Sciatic nerve (tissue), 2 donors: Measurements from ENCODE around the gene DTL. TPM values are rescaled to one million over a fixed set of nuclear protein-coding genes. Genes with fewer than 3 reads are reported as not detected.

Experiments
- ATAC-seq: fragments of 200-7000 bp; cut with Tn5 transposase; one replicate; pipeline ENCODE4 v1.9.1; 2020; ENCODE audit warnings: mild to moderate bottlenecking, moderate library complexity
- DNase-seq: peaks from one replicate; pipeline ENCODE4 v3.0.0-alpha.2; 2020; ENCODE audit warnings: low spot score
- intact Hi-C: fragments of 100-400 bp; cut with DNase I; formaldehyde crosslinking; loops from one replicate; pipeline ENCODE4 v1.14.2; 2022
- total RNA-seq: library from RNA; stranded (reverse); fragmentation: NEBNext Ultra II Directional; extraction: Animal tissue kit (Norgen Biotek cat#: 25700); gene quantifications from one replicate; pipeline ENCODE4 v1.2.1, GENCODE V29; 2021
- donor health status: DM: no; HTN: no; CAD: no.
- donor health status: DM: no; HTN: no; CAD: no.

The DTL gene
- total RNA-seq, 1 donor from 2014 or later, result 0.71 TPM

GRCh38 chr1:212077028-212077427, 41.5 kb downstream of the DTL start:
- DNase-seq, result no peak
- no peak for ATAC-seq
- intact Hi-C loops, result loop anchor here (10.0 kb wide), 1 partner anchor 378 kb away; no protein-coding TSS in a partner anchor

- intact Hi-C loops, result loop anchor here (10.0 kb wide), 1 partner anchor 376 kb away; no protein-coding TSS in a partner anchor
- ATAC-seq (no peak), DNase-seq (no peak)
Measured at GRCh38 chr1:212078826-212079225, 43.3 kb downstream of the DTL start.

DNA sequence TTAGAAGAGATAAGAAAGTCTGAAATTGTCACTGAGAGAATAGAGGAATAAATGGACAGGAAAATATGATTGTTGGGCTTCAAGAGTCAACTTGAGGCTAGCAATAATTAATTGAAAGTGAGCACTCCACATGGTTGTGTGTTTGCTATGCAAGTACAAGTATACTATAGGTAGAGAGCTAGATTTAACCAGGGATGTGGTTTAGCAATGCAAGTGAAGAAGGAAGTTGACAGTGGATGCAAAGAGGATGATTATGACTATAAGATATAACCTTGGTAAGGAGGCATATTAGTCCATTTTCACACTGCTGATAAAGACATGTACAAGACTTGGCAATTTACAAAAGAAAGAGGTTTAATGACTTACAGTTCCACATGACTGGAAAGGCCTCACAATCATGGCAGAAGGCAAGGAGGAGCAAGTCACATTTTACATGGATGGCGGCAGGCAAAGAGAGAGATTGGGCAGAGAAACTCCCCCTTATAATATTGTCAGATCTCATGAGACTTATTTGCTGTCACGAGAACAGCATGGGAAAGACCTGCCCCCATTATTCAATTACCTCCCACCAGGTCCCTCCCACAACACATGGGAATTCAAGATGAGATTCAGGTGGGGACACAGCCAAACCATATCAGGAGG, 47.3 kb downstream of the DTL start:
- ATAC-seq, result no peak
- DNase-seq, result no peak
- intact Hi-C loops, result no loop called here

GRCh38 chr1:212089560-212090163, 54.1 kb downstream of the DTL start:
- DNase-seq (no peak), ATAC-seq (no peak)
- intact Hi-C loops, result no loop called here

- DNase-seq (no peak), ATAC-seq (no peak)
- intact Hi-C loops, result no loop called here
Measured at GRCh38 chr1:212091438-212092121, 56.0 kb downstream of the DTL start.

GRCh38 chr1:212097360-212097759, 61.8 kb downstream of the DTL start:
- ATAC-seq, result no peak
- no peak for DNase-seq
- intact Hi-C loops, result no loop called here

DNA sequence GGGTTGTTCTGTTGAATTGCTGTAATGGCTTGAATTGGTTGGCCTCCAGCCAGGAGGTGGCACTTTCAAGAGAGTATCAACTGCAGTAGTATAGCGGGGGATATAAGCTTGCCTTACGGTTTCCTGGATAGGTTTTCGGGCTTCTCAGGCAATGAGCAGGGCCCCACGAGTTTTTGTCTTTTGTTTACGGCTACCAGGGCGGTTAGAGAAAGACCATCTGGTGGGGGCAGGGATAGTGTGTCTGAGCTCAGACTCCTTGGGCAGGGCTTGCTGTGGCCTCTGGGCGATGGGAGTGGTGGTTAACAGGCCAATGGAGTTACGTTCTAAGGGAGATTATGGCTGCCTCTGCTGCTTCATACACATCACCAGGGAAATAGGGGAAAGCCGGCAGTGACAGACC, 62.8 kb downstream of the DTL start:
- DNase-seq (no peak), ATAC-seq (no peak)
- intact Hi-C loops, result no loop called here

DNA sequence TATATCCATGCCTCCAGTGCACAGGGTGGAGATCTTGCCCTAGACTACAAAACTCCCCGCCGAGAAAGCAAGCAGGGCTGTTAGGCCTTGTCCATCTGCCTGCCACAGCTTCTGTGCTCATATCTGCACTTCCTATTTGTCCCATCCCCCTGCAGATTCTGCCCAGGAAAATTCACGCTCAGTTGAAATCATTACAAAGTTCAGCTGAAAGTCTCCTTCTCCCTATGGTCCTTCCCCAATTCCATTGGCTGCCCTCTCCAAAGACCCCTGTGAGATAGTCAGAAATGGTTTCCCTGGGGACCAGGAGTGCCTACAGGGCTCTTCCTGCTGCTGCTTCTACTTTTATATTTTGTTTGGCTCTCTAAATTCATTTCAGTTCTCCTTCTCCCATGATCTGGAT, 63.2 kb downstream of the DTL start:
- DNase-seq (no peak), ATAC-seq (no peak)
- intact Hi-C loops, result no loop called here

- ATAC-seq, result no peak
- DNase-seq, result no peak
- intact Hi-C loops, result no loop called here
Measured at GRCh38 chr1:212101251-212101650, 65.7 kb downstream of the DTL start.

DNA sequence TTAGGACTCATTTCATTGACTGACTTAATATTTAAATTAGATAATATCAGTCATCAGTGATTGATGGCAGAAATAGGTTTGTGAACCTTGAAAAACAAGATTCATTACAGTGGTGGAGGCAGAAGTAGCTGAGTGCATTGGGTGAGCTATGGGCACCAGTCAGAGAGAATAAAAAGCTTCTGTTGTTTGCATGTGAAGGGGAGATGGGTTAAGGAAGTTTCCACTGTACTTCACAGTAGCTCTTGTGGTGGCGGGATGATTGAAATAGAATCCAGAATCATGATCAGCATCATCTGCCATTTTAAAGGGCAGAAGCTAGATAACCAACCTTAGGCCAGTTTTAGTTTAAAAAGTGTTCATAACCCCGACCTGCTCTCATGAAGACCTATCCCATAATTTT, 66.2 kb downstream of the DTL start:
- ATAC-seq, result no peak
- intact Hi-C loops, result no loop called here

GRCh38 chr1:212104586-212105325, 69.2 kb downstream of the DTL start:
- no peak for DNase-seq
- intact Hi-C loops, result no loop called here
- ATAC-seq, result peak; percentile 44

More for the DNA sequence above, 66.2 kb downstream of the DTL start:
- no peak for DNase-seq

GRCh38 chr1:212106286-212106792, 70.8 kb downstream of the DTL start:
- intact Hi-C loops, result no loop called here
- ATAC-seq (no peak), DNase-seq (no peak)

GRCh38 chr1:212107481-212107880, 71.9 kb downstream of the DTL start:
- intact Hi-C loops, result no loop called here
- ATAC-seq (no peak), DNase-seq (no peak)

DNA sequence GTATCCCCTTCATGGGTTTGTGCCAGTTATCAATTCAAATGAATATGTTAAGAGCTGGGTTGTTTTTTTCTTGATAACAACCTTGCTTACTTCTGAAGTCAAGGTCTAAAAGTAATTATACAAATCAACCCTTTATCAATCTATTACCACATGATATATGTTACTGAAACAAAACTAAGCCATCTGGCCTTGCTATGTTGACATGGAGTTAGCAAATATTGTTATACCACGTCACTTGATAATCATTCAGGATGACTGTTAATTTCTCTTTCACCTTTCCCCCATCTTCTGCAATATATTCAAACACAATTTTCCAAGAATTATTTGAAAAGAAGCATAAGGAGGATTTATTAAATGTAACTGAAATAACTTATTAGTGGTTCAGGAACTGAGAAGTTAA, 72.6 kb downstream of the DTL start:
- intact Hi-C loops, result no loop called here
- ATAC-seq (no peak), DNase-seq (no peak)

DNA sequence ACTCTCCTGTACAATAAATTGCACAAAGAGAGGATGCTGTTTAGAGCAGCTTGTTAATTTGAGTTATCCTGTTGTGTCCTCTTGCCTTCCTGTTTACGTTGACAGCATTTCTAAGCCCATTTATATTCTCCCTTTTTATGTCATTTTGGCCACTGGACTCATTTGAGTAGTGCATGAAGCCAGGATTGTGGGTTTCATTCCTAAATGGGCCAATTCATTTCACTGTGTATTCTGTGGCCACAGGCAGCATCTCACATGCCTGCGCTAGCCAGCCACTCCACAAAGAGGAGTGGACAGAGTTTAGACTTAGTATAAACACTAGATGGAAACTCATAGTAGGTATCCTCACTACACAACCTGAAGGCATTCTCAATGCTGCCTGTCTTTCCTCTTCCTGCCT, 73.4 kb downstream of the DTL start:
- ATAC-seq, result no peak
- intact Hi-C loops, result no loop called here
- no peak for DNase-seq

- DNase-seq, result no peak
- intact Hi-C loops, result no loop called here
Measured at GRCh38 chr1:212109728-212110127, 74.2 kb downstream of the DTL start.

DNA sequence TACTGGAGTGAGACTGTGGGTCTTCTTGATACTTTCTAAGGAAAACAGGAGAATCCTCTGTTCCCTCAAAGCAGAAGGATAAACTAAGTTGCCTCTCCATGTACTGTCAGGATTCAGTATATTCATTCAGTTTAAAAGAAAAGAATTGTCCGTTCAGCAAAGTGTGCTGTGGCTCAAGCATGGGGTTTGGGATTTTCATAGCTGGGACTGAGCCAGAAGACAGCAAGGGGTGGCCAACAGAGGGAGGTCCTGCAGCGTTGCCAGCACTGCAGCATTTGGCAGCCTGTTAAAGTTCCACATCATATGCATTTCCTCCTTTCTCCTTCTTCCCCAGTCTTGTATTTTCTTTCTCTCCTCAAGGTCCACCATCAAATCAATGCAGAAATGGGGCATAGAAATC, 75.1 kb downstream of the DTL start:
- ATAC-seq (peak; percentile 70), DNase-seq (no peak)
- intact Hi-C loops, result no loop called here

More at GRCh38 chr1:212109728-212110127, 74.2 kb downstream of the DTL start:
- ATAC-seq, result no peak

DNA sequence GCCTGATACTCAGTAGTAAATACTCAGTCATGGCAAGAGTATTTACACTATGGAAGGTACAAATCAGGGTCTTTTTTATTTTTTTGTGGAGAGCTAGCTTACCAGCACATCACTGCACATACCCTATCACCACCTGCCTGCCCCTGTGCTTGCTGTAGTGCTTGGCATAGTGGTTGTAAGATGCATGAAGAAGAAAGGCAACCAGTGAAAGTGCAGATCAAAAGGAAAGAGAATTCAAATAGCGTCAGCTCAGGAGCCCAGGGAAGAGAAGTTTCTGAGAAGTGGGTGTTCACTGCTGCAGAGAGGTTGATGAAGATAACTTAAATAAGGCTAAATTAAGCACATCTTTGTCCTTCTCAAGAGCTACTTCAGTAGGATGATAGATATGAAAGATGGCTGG, 76.0 kb downstream of the DTL start:
- DNase-seq (no peak), ATAC-seq (no peak)
- intact Hi-C loops, result no loop called here

DNA sequence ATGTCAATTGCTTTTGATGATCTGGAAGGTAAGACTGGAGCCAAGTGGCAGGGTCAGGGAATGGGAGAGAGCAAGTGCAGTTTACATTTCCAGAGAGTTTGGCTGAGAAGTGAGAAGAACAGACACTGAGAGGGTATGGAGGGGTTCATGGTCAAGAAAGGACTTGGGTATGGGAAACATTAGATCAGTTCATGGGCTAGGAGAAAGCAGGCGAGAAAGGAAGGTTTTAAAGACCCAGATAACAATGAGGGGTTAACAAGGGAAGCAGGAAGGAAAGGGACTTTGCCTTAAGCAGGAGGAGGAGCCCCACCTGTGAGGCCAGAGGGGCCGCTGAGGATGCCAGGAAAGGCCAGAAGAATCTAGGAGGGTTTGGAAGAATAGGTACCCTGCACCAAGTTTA, 78.2 kb downstream of the DTL start:
- intact Hi-C loops, result no loop called here
- ATAC-seq (no peak), DNase-seq (no peak)
